ENCODE measurements around the gene ARTN.

Gene ARTN

DNA sequence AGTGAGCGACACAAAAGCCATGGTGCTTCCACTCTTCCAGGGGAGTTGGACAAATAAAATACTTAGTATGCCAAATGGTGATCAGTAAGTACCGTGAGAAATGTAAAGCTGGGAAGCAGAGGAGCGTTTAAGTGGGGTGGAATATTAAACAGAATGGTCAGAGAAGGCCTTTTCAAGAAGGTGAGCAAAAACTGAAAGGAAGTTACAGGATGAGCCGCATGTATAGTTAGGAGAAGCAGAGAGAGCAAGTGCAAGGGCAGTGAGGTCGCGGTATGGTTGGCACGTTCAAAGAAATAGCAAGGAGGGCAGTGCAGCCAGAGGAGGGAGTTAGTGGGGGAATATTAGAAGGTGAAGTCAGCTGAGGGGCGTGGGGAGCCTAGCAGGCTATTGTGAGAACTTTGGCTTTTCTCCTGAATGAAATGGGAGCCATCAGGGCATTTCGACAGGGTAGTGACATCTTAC lies 40.4 kb downstream of the ARTN start:
- DNase-seq: no peak

DNA sequence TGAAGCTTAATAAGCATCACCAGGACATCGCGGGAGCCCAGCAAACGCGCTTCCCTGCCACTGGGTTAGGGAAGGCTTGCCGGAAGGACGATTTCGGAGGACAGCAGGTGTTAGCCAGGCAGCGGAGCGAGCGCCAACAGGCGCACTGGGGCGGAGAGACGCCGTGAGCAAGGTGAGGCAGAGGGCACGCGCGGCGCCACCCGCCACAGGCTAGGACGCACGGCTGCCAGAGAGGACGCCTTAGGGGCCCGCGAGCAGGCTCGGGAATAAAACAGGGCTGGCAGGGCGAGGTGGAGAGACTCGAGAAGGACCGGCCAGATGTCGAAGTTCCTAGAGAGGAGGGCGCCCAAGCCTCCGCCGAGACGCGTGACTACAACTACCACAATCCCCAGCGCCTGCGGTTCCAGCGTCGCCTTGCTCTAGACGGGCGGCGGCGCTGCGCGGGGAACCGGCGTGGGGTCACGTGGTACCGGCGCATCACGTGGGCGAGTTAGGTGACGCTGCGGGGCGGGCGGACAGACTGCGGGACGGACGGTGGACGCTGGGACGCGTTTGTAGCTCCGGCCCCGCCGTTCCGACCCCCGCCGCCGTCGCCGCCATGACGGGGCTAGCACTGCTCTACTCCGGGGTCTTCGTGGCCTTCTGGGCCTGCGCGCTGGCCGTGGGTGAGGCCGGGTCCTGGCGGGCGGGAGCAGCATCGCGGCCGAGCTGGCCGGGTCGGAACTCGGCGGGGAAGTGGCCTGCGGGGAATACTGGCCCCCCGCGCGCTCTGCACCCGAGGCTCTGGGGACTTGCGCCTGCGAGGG lies 41.0 kb downstream of the ARTN start, which contains the start of gene ATP6V0B:
Gene ATP6V0B, plus strand, starts transcription at position 518 of the 806 bp plus-strand sequence. Its CDS starts 81 bp downstream, at position 599.
- peak; percentile 85 to 87 for DNase-seq

DNA sequence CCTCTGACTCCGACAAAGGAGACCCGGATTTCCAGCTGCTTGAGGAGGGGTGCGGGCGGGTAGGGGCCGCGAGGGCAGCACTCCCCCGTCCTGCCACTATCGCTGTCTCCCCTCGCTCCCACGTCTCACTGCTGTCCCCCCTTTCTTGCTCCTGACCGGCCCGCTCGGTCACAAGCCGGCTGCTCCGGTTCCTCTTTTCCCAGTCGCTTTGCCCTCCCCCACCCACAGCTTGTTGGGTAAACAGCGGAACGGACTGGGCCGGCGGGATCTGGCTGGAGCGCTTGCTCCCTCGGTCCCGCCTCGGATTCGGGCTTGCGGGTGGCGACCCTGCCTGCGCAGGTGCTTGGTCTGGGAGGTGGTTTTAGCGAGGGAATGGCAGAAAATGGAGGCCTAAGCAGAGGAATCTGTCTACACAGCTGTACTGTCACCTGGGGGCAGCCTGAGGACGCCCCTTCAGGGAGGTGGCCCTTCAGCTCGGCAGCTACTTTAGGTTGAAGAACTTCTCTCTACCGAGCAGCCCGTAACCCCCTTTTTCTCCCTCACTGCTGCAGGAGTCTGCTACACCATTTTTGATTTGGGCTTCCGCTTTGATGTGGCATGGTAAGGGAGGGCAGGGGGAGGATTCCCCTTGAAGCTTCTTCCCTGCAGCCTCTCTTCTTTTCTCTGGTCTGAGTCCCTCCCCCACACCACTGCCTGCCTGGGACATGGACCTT lies 41.8 kb downstream of the ARTN start:
- DNase-seq: peak; percentile 40 to 51

DNA sequence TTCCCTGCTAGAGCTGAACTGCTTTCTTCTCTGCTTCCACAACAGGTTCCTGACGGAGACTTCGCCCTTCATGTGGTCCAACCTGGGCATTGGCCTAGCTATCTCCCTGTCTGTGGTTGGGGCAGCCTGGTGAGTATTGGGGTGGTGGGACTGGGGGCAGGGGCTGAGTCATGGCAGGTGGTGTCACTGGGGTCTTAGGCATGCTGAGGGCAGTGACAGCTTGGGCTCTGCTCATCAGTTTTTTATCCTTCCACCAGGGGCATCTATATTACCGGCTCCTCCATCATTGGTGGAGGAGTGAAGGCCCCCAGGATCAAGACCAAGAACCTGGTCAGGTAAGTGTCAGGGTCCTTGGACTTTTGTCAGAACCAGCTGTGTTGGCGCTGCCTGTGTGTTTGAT lies 42.4 kb downstream of the ARTN start:
- DNase-seq: no peak

DNA sequence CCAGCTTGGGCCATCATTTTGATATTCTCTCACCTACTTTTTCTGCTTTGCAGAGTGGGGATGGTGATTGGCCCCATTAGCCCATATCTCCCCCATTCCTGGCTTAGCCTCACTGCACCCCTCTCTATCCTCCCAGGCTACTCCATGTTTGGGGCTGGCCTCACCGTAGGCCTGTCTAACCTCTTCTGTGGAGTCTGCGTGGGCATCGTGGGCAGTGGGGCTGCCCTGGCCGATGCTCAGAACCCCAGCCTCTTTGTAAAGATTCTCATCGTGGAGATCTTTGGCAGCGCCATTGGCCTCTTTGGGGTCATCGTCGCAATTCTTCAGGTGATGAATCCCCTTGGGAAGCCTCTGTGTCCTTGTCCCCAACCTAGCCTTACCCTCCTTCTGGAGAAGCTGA lies 43.3 kb downstream of the ARTN start:
- DNase-seq: no peak

DNA sequence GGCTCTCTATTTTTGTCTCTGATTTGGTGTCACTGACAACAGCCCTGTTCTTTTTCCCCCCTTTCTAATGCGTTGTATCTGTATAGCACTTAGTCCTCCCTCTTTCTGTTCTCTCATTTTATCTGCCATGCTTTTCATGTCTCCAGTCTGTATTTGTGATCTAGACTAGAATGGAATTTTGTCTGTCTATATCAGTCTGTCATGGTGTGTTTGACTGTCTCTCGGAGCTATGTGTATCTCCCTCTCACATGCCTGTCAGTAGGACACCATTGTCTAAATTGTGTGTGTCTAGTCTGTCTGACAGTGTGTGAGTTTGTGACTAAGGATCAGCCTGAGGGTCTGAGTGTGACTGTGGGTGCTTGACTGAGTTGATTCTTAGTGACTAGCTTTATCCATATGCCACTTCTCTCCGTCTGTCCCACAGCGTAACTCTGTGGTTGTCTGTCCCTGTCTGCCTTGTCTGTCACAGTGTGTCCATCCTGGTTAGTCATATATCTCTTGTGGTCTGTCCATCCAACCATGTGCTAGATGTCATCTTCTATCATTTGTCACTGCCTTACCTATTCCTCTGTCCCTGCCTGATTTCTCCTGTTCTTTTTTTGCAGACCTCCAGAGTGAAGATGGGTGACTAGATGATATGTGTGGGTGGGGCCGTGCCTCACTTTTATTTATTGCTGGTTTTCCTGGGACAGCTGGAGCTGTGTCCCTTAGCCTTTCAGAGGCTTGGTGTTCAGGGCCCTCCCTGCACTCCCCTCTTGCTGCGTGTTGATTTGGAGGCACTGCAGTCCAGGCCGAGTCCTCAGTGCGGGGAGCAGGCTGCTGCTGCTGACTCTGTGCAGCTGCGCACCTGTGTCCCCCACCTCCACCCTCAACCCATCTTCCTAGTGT lies 44.0 kb downstream of the ARTN start:
- DNase-seq: no peak

DNA sequence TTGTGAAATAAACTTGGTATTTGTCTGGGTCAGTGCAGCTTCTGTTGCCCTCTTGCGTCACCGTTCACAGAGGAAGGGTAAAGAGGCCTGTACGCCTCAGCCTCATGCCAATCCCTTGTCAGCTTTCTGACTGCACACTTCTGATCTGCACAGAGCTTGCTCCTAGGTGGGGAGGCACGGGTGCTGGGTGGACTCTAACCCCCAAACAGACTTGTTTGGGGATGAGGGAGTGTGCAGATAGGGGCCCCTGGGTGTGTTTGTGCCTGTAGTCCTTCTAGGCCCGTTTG lies 44.6 kb downstream of the ARTN start:
- peak; percentile 21 for DNase-seq

DNA sequence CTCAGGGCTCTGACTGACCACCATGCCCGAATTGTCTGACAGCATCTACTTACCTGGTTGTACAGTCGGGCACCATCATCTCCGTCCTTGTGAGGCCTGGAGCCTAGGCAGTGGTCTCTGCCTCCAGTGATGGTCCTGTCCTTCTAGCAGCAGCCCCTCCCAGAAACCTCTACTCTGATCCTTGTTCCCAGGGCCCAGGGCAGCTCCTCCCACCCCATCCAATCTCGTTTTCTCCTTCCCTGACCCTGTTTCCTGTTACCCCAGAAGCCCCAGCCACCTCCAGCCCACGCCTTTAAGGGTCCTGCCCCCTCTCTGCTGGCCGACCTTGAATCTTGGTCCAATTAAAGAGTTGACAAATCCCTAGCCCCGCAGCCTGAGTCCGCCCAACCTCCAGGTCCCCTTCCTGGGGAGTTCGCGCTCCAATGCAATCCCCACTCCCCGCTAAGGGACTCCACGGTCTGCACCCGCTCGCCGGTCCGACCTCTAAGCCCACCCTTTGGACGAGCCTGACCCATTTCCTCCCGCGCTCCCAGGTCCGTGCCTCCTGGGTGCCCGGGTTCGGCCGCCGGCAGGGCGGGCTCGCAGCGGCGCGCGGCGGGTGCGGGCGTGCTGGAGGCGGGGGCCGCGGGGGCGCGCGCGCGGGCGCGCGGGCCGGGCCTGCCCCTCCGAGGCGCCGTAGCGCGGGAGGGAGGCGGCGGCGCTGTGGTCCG lies 45.1 kb downstream of the ARTN start, which contains the start of gene B4GALT2:
Gene B4GALT2, plus strand, starts transcription at position 660 of the 710 bp plus-strand sequence. CDS start 1,951 bp downstream, outside the sequence.
- DNase-seq: peak in 1 of 2 experiments; percentile 9

DNA sequence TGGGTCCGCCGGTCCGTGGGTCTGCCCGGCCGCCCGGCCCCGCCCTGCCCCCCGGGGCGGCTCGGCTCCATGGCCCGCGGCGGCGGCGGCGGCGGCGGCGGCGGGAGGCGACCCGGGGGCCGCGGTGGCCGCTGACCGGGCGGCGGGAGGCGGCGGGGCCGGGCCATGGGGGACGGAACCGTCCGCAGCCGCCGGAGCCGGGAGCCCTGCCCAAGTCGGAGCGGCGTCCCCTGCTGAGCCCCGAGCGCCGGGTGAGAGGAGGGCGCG lies 45.6 kb downstream of the ARTN start:
- DNase-seq: no peak

DNA sequence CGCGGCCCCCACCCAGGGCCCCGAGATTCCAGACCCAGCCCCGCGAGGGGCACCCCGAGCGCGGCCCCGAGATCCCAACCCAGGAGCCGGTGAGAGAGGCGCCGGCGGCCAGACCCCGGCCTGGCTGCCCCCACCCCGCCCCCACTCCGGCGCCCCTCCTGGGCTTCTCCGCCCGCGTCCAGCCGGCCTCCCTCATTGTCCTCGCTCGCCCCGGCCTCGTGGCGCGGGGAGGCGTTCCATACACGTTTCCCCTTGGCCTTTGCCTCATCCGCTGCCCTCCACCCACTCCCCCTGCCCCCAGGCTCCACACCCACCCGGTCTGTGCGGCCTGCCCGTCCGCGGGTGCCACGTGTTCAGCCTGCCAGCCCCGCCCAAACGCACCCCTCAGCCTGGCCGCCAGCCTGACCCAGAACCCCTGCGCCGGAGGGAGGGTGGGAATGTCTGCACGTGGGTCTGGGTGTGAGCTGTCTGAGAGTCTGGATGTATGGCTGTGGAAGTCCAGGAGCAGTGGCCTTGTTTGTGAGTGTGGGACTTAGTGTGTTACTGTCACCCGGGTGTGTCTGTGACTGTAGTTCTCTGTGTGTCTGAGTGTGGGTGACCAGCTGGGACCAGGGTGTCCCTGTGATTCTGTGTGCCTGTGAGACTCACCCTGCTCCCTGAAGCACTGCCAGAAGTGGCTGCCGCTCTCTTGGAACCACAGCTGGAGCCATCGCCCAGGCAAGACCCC lies 46.1 kb downstream of the ARTN start:
- DNase-seq: peak in 1 of 2 experiments; percentile 30

DNA sequence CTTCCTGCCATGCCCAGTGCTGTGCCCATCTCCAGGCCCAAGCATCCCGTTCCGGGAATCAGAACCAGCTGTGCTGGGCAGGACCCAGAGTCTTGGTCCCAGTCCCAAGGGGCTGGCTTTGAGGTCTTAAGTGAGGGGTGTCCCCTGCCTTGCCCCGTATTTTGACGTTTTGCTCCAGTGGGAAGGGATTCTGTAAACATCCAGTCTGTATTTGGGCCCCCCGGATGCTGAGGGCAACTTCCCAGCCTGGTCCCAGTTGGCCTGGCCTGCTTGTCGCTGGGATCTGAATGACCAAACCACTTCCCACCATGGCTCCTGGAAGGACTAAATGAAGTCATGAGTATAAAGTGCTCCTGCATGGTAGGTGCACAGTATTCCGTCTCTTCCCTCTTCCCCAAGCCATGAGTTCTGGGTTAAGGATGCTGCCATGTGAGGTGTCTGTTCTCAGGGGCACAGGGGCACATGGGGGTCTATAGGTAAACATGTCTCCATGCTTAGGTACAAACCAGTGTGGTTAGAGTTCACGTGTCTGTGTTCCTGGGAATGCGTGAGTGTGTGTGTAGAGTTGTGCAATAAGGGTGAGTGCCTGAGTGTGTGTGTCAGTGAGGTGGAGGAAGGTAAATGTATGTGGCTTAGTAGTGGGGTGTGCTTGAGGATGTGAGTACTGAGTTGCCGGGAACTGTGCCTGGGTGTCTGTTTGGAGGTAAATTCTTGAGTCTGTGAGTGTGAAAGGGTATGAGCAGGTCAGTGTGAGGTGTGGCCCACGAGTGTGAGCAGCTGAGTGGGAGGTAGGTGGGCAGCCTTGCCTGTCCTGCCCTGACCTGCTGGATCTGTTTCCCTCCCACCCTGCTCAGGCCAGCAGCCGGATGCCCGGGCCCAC lies 46.9 kb downstream of the ARTN start:
- peak in 1 of 2 experiments; percentile 4 for DNase-seq

DNA sequence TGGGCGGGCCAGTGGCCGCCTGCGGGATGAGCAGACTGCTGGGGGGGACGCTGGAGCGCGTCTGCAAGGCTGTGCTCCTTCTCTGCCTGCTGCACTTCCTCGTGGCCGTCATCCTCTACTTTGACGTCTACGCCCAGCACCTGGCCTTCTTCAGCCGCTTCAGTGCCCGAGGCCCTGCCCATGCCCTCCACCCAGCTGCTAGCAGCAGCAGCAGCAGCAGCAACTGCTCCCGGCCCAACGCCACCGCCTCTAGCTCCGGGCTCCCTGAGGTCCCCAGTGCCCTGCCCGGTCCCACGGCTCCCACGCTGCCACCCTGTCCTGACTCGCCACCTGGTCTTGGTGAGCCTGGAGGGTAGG lies 47.5 kb downstream of the ARTN start:
- no peak for DNase-seq

DNA sequence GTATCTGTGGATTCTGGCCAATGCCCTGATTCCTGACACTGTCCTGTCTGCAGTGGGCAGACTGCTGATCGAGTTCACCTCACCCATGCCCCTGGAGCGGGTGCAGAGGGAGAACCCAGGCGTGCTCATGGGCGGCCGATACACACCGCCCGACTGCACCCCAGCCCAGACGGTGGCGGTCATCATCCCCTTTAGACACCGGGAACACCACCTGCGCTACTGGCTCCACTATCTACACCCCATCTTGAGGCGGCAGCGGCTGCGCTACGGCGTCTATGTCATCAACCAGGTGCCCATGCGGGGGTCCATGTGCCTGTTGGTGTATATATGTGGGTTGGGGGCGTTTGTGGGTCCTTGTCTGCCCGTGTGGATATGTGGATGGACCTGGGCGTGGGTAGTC lies 48.0 kb downstream of the ARTN start:
- no peak for DNase-seq

DNA sequence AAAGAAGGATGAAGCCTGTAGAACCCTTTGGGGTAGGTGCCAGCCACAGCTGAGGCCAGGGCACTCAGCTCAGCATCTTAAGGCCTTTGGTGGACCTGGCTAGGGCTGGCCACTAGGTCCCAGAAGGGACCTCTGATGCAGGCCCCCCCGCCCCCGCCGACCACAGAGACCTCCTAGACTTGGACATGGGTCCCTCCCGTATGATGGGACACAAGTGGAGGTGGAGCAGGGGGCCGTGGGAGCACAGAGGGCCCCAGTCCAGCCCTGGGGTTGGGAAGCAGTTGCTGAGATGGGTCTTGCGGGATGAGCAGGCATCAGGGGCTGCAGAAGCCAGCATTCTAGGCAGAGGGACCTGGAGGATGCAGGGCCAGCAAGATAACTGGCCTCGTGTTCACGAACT lies 48.6 kb downstream of the ARTN start:
- no peak for DNase-seq

DNA sequence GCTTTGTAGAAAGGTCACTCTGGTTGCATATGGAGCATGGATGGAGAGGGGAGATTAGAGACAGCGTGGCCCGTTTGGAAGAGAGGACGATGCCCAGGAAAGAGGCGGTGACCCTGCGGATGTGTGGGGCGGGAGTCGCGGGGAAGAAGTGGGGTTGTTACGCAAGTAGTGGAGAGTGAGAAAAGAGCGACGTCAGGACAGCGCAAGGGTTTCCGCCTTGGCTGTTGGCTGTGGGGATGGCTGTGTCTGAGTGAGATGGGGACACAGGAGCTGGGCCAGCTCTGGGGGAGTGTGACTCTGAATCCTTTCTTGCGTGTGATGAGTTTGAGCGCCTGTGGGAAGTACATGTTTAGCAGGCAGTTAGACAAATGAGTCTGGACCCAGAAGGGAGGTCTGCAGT lies 49.2 kb downstream of the ARTN start:
- no peak for DNase-seq

DNA sequence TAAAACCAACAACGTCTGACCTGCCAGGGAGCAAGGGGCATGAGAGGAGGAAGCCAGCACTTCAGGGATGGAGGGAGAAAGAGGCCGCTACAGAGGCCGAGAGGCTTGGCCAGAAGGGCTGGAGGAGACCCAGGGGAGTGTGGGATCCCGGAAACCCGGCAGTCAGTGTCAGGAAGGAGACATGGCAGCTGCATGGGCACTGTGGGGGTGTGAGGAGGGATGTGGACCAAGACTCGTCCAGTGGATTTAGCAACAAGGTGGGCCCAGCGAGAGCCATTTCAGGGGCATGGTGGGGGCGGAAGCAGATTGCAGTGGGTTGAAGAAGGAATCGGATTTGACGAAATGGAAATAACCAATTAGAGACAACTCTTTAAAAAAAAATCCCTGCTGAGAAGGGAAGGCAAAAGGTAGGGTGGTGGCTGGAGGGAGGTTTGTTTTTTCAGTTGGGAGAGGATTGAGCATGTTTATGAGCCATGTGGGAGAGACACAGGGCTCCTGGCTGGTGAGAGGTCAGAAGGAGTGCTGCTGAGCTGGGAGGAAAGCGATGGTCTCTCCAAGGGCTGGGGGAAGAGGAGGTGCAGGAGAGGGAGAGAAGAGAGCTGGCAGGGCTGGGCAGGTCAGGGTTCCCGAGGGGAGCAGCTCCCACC lies 49.8 kb downstream of the ARTN start:
- DNase-seq: no peak

DNA sequence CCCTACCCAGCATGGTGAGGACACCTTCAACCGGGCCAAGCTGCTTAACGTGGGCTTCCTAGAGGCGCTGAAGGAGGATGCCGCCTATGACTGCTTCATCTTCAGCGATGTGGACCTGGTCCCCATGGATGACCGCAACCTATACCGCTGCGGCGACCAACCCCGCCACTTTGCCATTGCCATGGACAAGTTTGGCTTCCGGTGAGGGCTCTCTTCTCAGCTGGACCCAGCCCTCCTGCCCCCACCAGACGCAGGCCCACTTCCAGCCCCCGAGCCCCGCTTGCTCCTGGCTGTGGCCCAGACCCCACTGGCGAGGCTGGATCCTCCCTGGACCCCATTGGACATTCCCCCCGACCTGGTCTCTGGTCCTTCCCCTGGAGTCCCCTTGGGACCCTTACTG lies 51.3 kb downstream of the ARTN start:
- DNase-seq: no peak

DNA sequence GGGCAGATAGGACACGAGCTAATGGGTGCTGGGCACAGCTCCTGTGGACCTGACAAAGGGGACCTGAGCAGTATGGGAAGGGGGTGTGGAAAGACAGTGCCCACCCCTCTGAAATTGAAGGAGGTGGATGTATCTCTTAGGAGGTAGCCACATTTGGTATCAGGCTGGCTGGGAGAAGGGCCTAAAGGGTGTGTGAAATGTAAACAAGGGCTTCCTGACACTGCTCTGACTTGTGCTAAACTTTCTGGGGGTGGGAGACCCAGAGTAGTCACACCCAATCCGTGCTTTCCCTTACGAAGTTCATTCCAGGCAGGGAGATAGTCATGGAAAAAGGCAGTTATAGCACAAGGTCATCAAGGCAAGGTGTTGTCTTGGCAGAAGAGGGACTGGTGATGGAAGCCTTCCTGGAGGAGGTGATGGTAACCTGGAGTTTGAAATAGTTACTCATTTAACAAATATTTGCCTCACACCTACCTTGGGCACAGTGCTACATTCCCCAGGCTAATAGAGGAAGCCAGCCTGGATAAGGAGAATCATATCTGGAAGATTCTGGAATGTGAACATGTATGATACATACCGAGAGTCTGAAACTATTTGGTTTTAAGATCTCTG lies 52.5 kb downstream of the ARTN start:
- DNase-seq: no peak

DNA sequence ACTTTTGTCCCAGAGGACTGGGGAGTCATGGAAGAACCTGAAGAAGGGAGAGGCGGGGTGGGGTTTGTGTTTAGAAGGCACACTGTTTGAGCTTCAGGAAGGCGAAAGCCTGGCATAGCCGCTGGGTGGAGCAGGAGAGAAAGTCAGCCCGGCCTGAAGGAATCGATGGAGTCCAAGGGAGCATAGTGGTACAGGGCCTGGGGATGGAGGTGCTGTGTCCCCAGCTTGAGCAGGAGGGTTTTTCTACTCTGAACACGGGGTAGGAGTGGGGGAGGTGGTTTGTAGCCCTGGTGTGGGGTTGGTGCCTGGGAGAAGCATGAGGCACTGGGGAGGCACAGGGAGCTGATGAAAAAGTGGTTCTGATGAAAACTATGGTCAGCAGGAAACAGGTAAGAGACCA lies 53.1 kb downstream of the ARTN start:
- DNase-seq: no peak
